HL-60/S4 treated with phorbol 12-myristate 13-acetate at 8.2 ng/mL for 4 days and 3 days (cell line): ENCODE results near the gene GRM8.

Experiments used
- in situ Hi-C: fragments of 300-500 bp; cut with MboI; formaldehyde crosslinking; loops from 2 replicates; pipeline ENCODE4 v1.15.0; 2022; ENCODE audit warnings: low sequenced_read_pairs

Gene GRM8

DNA sequence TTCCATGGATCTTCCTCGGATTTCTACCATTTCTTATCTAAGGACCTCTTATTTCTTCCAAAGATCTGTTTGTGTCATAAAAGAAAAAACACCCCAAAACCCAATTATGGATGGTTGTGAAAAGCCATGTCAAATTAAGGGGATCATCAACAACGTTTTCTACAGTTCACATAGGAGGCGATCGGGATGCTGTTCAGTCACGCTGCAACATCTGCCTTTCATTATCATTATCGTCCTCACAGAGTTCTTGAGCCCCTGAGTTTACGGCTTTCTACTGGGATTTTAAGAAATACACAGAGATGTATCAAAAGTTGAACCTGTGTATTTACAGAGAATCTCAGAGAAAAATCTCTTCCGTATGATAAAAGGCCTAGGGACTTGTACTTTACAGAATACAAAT is 101.4 kb downstream of the GRM8 start:
- in situ Hi-C loops: no loop called here

DNA sequence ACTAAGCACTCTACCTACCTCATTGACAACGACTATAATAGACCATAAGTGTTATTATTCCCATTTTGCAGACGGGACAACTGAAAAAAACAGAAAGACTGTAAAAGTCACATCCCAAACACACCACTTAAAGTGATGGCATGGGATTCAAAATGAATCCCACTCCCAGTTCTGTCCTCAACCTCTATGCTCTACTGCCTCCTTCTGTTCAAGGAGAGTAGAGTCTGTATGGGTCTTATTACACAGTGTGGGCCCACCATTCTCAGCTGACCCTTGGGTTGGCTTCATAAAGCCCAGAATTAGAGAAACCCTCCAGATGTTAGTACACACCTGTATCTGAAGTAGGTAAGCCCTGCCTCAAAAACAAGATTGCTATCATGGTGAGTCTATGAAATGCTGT is 102.2 kb downstream of the GRM8 start:
- in situ Hi-C loops: no loop called here

DNA sequence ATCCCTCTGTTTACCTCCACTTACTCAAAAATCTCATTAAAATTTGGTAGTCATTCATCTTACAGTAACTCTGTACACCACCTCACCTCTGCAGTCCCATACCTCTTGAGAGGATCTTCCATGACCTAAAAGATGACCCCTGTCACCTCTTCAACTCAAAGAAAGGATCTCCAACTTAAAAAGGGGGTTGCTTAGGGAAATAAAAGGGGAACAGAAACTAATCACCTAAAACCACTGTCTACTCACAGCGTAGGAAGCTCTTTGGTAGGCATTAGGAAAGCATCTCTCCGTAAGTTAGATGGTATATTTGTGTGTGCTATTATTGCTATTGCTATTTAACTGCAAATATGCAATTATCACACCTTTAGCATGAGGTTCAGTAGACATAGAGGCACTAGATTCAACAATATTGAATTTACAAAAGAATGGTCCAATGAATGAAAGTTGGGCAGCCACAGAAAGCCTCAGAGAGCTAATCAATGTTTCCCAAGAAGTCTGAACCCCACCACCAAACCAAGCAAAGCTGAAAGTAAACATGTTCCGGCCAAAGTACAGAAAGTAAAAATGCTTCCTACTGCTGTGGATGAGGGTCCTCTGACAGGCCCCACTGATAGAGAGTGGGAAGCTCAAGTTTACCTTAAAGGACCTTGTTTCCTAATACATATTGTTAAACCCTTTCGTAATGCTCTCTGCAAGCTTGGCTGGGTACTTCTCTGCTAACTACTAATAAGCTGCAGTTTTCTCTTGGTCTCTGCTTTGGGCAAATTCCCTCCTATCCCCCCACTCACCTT is 105.8 kb downstream of the GRM8 start:
- in situ Hi-C loops: no loop called here

DNA sequence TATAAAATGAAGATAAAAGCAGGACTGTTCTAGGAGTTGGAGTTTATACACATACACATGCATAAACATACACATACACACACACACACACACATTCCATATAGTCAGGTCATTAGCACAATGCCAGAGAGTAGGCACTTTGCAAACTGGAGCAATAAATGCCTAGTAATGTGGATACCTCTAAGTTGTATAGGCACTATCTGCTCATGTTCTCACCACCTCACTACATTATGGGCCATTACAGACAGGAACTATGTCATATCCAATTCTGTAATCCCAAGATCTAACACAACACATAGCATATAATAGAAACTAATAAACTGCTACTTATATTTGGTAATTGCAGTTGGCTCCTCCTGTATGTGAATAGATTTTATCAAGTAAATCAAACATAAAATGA is 115.6 kb downstream of the GRM8 start:
- in situ Hi-C loops: no loop called here

DNA sequence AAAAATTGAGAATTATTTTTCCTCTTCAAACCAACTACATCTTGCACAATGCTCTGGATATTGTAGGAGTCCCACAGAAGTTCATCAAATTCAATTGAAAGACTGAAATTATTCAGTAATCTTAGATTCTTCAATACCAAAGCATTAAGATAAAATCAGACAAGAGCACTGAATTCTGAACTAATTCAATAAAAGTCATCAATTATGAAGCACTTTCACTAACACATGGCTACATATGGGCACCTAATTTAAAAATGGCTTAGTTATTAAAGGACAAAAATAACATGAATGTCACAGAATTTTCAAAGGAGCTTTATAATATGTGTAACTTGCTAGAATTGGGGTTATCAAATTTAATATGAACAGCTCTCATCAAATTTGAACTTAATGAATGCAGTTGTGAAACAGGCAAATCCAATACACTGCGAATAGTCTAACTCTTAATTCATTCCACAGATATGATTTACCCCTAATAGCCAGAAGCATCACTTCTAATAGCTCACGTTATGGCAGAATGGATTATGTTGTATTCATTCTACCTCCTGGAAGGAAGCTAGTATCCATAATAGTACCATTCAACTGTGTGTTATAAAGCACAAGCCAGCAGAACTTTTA is 116.8 kb downstream of the GRM8 start:
- in situ Hi-C loops: no loop called here

DNA sequence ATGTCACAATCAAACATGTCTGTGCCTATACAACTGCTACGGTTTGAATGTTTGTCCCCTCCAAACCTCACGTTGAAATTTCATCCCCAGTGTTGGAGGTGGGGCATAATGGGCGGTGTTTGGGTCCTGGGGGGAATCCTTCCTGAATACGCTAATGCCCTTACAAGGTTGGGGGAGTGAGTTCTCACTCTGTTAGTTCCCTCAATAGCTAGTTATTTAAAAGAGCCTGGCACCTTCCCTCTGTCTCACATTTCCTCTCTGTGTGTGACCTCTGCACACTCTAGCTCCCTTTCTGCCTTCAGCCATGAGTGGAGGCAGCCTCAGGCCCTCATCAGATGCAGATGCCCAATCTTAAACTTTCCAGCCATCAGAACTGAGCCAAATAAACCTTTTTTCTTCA is 129.5 kb downstream of the GRM8 start:
- in situ Hi-C loops: no loop called here

DNA sequence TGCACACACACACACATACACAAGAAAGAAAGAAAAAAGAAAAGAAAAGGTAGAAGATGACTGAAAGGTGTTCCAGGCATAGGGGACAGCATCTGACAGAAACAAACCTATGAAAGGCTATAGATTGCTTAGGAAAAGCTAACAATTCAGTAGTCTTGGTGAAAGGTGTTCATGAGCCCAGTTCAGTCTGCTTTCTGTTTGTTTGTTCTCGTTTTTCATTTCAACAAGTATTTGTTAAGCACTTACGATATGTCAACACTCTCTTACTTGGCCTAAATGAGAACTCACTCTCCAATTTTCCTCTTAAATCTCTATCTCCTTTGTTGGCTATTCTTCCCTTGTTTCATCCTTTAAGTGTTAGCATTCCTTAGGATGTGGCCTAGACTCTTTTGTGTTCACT is 133.2 kb downstream of the GRM8 start:
- in situ Hi-C loops: no loop called here

DNA sequence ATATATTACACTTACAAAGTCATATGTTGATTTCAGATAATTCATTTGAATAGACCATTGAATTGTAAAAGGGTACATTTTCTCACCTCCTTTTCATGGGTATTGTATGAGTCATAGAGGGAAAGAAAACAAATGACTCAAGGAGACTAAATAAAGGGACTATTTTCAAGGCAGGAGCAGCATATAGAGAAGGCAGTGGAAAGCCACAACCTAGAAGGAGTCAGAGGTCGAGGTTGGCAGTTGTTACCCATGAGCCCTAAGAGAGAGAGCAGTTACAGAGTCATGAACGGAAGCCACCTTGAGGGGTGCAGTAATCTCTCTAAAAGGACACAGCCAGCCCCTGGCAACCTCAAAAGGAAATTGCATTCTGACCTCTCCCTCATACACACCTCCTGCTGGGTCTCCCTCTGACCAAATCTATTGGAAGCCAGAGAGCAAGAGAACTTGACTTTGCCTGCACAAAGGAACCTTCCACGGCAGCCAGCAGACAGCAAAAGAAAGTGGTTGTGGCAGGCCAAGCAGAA is 137.9 kb downstream of the GRM8 start:
- in situ Hi-C loops: no loop called here

DNA sequence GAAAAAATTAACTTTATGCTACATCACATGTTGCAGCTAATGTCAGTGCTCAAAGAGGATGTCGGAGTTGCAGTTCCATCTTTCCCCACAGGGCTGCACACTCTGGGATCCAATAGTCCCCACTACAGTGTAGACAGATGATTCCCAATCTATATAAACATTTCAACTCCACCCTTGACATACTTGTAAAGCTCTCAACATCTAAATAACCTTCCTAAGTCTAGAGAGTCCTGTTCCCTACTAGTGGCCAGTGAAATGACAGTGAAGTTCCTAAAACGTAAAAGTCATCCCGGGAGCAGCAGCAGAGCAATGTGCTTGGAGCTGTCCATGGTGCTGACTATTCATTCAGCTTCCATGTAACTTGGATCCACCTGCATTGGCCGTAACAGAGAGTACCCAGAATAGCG is 145.1 kb downstream of the GRM8 start:
- in situ Hi-C loops: no loop called here

DNA sequence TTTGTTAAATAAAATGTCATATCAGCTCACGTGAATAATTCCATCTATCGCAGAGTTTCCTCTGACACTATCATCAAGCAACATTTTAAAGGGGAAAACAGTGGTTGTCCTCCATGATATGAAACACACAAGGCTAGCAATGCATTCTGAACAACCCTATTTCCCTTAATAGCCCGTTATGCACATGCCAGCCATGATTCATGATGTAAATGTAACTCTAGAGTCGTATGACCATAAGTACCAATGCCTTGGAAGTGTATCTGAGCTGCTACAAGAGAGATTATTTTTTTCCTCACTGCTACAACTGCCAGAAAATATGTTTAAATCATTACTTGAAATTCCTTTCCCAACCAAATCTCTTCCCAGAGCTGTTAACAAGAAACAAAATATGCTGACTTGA is 159.4 kb downstream of the GRM8 start:
- in situ Hi-C loops: no loop called here

DNA sequence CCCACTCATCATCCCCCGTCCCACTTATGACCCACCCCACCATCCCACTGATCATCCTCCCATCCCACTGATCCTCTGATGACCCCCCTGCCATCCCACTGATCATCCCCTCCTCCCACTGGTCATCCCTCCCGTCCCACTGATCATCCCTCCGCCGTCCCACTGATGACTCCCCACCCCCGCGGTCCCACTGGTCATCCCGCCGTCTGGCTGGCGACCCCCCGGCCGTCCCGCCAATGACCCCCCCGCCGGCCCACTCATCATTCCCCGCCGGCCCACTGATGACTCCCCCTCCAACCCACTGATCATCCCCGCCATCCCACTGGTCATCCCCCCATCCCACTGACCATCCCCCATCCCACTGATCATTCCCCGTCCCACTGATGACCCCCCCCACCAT is 161.1 kb downstream of the GRM8 start:
- in situ Hi-C loops: no loop called here

DNA sequence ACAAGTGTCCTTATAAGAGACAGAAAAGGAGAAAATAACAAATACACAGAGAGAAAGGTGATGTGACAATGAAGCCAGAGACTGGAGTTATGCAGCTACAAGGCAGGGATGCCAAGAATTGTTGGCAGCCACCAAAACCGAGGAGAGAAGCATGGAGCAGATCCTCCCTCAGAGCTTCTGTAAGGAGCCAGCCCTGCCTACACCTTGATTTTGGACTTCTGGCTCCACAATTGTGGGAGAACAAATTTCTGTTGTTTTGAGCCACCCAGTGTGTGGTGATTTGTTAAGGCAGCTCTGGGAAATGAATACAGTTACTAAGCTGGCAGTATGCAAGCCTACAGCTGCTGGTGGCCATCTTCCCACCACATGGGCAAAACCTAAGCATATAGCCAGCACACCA is 163.6 kb downstream of the GRM8 start:
- in situ Hi-C loops: no loop called here

DNA sequence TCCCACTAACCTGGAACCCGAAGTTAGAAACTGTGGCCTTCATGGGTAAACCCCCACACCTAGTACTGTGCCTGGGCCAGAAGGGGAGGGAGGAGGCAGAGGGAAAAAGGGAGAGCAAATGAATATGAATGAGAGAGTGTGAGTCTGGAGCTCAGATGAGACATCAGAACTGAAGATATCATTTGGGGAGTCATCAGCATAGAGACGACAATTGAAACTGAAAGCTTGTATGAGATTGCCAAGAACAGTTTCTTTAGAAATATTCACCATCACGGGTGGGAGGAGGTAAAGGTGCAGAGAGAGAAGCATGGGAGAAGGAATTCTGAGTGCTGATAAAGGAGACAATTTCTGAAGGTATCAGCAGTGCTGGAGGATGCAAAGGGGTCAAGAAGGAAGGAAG is 171.2 kb downstream of the GRM8 start:
- in situ Hi-C loops: no loop called here

DNA sequence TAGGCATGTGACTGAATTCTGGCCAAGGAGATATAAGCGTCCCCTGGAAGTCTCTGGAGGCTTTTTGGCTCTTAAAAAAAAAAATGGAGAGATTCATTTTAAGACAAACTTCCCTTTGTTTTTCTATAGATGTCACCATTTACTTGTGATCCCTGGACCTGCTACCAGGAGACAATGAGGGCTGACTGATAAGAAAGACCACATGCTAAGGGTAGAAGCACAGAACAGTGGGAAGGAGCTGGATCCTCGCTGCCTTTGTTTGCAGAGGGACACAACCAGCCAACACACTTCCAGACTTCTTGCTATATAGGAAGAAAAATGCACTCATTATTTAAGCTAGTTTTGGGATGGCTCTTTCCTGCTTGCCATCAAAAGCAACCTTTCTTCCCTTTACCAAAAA is 172.2 kb downstream of the GRM8 start:
- in situ Hi-C loops: no loop called here

DNA sequence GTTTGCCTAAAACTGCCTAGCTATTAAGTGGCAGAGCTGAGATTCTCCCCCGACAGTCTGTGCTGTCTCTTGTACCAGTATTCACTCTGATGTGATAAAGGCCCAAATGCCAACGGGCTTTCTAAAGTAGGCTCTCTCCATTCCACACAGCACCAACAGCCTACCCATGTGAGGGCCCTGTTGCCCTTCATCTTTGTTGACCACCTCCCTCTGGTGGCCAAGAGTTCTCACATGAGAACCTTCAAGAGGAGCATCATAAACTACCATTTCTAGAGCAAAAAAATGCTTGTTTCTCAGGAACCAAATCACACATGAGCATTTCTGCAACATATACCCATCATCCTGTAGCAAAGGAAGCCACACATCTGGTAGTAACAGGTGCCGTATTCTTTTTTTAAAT is 185.8 kb downstream of the GRM8 start:
- in situ Hi-C loops: no loop called here

DNA sequence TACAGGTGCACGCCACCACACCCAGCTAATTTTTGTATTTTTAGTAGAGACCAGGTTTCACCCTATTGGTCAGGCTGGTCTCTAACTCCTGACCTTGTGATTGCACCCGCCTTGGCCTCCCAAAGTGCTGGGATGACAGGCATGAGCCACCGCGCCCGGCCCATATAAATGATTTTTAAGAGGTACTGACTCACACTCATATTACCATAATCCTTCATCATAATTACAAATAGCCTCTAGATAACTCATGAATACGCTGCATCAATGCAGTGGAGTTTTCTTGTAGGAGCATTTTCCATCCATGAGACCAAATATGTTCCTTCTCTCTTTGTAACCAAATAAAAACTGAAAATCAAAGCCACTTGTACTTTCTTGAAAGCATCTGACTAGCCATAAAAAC is 193.3 kb downstream of the GRM8 start:
- in situ Hi-C loops: no loop called here

DNA sequence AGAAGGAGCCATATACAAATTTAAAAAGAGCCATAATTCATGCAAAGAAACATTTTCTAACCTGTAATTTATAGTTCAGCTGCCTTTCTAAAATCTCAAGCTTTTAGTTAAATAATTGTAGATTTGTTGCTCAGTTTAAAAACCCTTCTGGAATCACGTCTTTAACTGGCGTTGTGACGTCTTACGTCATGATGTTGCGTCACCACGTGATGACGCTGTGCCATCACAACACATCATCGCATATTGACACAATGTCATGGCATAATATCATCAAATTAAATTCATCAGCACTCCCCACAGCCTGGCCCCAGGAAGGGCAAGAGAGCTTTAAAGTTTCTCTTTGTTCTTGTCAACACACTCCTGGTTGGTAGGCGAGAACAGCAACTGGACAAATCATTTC is 194.8 kb downstream of the GRM8 start:
- in situ Hi-C loops: no loop called here

DNA sequence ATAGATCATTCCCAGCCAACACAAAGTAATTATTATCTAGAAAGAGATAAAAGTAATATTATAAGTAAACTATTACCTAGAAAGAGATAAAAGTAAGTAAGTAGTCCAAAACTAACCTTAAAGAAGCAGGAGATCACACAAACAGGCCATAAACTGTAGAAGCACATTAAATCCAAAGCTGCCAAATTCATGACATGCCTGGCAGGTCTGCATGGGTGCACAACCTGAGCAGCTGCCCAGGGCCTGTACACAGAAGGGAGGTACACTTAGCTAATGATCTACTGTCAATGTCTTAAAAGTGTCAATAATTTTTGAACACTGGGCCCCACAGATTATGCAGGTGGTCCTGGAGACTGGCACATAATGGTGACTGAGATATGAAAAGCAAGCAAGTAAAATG is 196.5 kb downstream of the GRM8 start:
- in situ Hi-C loops: no loop called here

DNA sequence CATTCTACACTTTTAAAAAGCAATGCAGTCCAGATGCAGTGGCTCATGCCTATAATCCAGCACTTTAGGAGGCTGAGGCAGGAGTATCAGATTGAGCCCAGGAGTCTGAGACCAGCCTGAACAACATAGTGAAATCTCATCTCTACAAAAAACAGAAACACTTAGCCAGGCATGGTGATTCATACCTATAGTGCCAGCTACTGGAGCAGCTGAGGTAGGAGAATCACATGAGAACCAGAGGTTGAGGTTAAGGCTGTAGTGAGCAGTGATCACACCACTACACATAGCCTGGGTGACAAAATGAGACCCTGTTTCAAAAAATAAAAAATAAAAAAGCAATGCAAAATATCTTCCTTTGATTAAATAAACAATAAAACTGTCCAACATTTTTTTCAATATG is 205.2 kb downstream of the GRM8 start:
- in situ Hi-C loops: no loop called here

DNA sequence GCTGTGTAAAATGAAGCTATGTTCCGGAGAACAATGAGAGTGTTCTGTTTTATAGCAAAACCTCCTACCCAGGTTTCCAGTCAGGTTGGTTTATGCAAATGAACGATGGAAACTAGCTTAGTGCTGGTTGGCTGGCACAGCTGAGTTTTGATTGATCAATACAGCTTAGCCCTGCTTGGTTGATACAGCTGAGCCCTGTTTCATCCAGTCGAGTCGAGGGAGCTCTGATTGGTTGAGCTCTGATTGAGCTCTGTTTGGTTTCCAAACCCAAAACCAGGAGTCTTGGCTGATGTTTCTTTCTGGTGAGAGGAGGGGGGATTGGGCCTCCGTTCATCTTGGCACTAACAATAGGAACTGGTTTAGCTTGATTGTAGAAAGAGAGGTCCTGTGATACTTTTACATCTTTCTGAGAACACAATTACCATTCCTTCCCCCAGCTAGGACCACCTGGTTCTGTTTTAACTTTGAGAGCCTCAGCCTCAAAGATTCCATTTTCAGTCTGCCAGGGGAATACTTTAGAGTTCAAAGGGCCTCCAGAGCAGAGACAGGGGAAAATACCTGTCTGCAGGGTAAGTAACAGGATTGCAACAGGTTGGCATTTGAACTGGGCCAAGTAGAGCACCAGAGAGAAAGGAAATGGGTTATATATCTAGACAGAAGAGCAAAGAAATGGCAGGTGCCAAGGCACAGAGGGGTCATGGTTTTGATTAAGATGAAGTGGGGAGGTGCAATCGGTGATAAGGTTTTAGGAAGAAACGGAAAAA is 210.9 kb downstream of the GRM8 start:
- in situ Hi-C loops: no loop called here

DNA sequence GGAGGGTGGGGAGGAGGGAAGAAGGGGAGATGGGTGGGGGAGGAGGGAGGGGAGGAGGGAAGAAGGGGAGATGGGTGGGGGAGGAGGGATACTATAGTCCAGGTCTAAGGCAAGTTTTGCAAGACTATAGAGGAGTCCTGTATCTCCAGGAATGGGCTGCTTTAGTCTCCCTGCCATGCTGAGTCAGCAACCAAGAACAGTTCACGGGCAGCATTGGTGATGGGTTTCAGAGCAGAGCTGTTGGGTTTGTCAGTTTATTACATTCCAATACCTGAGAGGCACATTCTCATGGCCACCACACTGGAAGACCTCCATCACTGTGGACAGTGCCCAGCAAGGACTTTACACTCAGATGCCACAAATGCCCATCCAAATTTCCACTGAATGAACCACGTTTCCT is 212.7 kb downstream of the GRM8 start:
- in situ Hi-C loops: no loop called here

DNA sequence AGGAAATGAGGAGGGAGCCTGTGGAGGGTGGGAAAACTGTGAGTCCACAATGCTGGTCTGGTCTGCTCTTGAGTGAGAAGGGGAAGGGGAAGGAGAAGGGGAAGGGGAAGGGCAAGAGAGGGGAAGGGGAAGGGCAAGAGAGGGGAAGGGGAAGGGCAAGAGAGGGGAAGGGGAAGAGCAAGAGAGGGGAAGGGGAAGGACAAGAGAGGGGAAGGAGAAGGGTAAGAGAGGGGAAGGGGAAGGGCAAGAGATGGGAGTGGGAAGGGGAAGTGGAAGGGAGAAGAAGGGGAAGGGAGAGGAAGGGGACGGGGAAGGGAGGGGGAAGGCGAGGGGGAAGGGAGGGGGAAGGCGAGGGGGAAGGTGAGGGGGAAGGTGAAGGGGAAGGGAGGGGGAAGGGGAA is 213.2 kb downstream of the GRM8 start:
- in situ Hi-C loops: no loop called here
